ENCODE data around the gene HNRNPUL2.
A peak's percentile ranks its signal among the peaks of the same experiment; 100 is the strongest.

HNRNPUL2 gene

DNA sequence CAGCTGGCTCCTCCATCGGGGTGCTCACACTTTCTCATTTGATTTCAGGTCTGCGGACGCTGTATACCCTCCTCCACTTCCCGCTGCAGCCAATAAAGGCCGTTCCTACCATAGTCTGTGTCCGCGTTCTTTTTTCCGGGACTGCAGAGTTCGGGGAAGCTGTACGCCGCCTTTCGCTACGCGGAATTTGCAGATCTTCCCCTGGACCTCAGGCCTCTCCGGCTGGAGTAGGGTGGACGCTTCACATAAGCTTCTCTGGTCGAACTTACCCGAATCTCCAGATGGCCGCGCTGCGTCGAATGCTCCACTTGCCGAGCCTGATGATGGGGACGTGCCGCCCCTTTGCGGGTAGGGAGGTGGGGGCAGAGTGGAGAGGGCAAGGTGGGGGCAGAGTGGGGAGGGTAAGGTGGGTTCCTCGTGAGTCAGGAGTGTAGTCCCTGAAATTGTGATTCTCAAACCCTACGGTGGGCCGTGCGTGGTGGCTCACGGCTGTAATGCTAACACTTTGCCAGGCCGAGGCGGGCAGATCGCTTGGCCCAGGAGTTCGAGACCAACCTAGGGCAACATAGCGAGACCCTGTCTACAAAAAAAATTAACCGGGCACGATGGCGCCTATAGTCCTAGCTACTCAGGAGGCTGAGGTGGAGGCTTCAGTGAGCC lies 61.5 kb downstream of the HNRNPUL2 start:
- DNase-seq, result peak; percentile 78 to 80

DNA sequence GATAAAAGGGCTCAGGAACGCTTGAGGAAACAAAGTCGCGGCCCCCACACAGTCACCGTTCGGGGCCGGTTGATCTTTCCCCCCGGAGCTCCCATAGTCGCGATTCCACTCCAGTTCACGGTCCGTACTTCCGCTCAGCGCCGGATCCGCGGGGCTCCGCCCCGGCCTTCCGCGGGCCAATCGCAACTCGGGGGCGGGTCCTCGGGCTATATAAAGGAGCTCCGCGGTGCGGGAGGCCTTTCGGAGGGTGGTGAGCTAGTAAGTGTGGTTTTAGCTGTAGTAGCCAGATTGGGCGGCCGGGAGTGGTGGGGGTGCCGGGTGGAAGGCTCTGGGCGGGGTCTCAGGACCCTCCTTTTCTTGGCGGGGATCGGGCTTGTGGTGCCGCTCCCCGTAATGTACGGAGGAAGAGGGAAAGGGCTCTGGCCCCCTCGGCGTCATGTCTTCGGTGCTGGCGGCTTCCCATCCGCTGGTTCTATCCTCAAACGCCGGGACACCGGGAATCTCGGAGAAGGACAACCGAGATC lies 62.1 kb downstream of the HNRNPUL2 start, which contains the start of the genes C11orf98 and CSKMT:
TSS of gene C11orf98 (minus strand) at position 136 of the 524 bp plus-strand sequence. CDS start at position 95, 41 bp downstream.
TSS of gene CSKMT (plus strand) at position 238 of the 524 bp plus-strand sequence. CDS start 568 bp downstream, outside the sequence.
- DNase-seq, result peak; percentile 82 to 98

GRCh38 chr11:62664405-62665074 lies 62.7 kb downstream of the HNRNPUL2 start:
- DNase-seq, result peak; percentile 69 to 85

All from NCI-H526 (cell line).